Kidney (tissue), 14 donors: ENCODE measurements around the gene LIMA1. TPM values are rescaled to one million over a fixed set of nuclear protein-coding genes. Genes with fewer than 3 reads are reported as not detected.
"Not testable (repeated sequence)": the region's sequence is repeated elsewhere in the genome, so short reads cannot be mapped to it uniquely, and the experiment has no call there.

ENCODE experiments used
- DNase-seq, 5 donors: peaks; one replicate each; pipeline ENCODE4 v3.0.0-alpha.2; 2013 to 2020
- FAIRE-seq: peaks from 2 replicates; lab custom pipeline; 2012; peaks lifted over from hg19 to GRCh38; lab: Jason Lieb, UNC
- H3K27ac ChIP-seq, 2 donors: one replicate each; pipeline ENCODE4 v1.7.0; 2013; ENCODE audit warnings: low read depth in 2 of 2, low read length in 2 of 2, inconsistent platforms in 1 of 2
- H3K27me3 ChIP-seq: one replicate; pipeline ENCODE4 v1.7.1; 2013; ENCODE audit warnings: low read length, inconsistent platforms; ENCODE audit not compliant: control insufficient read depth, insufficient read depth
- H3K36me3 ChIP-seq, 3 donors: one replicate each; pipeline versions ENCODE4 v1.7.0 to v1.7.1; 2013; ENCODE audit warnings: low read length in 3 of 3, control low read depth in 1 of 3, inconsistent platforms in 1 of 3; ENCODE audit not compliant: insufficient read depth in 3 of 3, control insufficient read depth in 2 of 3
- H3K4me1 ChIP-seq, 3 donors: one replicate each; pipeline versions ENCODE4 v1.7.0 to v1.7.1; 2013; ENCODE audit warnings: low read length in 3 of 3, inconsistent platforms in 1 of 3, low read depth in 1 of 3; ENCODE audit not compliant: control insufficient read depth in 2 of 3, insufficient read depth in 2 of 3
- H3K4me3 ChIP-seq, 3 donors: one replicate each; pipeline versions ENCODE4 v1.7.0 to v1.8.1; 2013; ENCODE audit warnings: low read length in 3 of 3, control low read depth in 1 of 3, inconsistent platforms in 1 of 3
- H3K9ac ChIP-seq, 3 donors: one replicate each; pipeline versions ENCODE4 v1.7.0 to v1.7.1; 2013; ENCODE audit warnings: low read length in 3 of 3, control low read depth in 1 of 3, inconsistent platforms in 1 of 3
- H3K9me3 ChIP-seq, 3 donors: one replicate each; pipeline versions ENCODE4 v1.7.0 to v1.7.1; 2013; ENCODE audit warnings: low read length in 3 of 3, control low read depth in 1 of 3, inconsistent platforms in 1 of 3; ENCODE audit not compliant: control insufficient read depth in 2 of 3, insufficient read depth in 1 of 3
- intact Hi-C: fragments of 100-400 bp; cut with DNase I; formaldehyde crosslinking; loops from one replicate; pipeline ENCODE4 v1.11.1; 2022
- polyA plus RNA-seq: library from polyadenylated mRNA; stranded (reverse); fragments of 350-450 nt; fragmentation: Illumina TruSeq; extraction: RNeasy Lipid Tissue Mini Kit (QIAGEN cat#74804); gene quantifications from one replicate; pipeline ENCODE4 v1.2.3, GENCODE V29; 2014; ENCODE audit warnings: low read depth, low replicate concordance; ENCODE audit not compliant: insufficient read depth
- total RNA-seq: library from RNA; stranded (reverse); fragmentation: NEBNext Ultra II Directional; extraction: Animal tissue kit (Norgen Biotek cat#: 25700); gene quantifications from one replicate; pipeline ENCODE4 v1.2.1, GENCODE V29; 2021
- TF ChIP-seq, protein P1 (sequence below): IDR thresholded peaks from 3 replicates; pipeline ENCODE4 v1.5.1; 2012; ENCODE audit warnings: mild to moderate bottlenecking, moderate library complexity, borderline replicate concordance; ENCODE audit not compliant: insufficient read depth; ENCODE audit errors: extremely low read depth
- donor health status: control.
- donor health status: control.
- donor health status: control.
- donor health status: control.
- donor health status: control.
- donor health status: DM: yes; HTN: yes; CAD: no.
- donor health status: Normal renal cell carcinoma (clear cell type).

The LIMA1 gene
- total and polyA plus RNA-seq, 2 donors from 2014 or later: 43.1 to 76.1 TPM

DNA sequence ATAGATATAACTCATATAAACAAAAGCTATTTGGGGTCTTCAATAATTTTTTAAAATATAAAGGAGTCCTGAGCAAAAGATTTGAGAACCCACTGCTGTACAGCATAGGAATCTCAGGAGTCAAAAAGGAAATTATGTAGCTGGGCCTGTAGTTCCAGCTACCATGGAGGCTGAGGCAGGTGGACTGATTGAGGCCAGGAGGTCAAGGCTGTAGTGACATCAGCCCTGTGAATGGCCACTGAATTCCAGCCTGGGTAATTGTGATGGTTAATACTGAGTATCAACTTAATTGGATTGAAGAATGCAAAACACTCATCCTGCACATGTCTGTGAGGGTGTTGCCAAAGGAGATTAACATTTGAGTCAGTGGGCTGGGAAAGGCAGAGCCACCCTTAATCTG lies 126.7 kb downstream of the LIMA1 start:
- intact Hi-C loops: no loop called here
- H3K36me3 ChIP-seq: no peaks in the 10 kb centered on the region
- H3K4me1 ChIP-seq: no peaks in the 10 kb centered on the region
- DNase-seq (no peak), FAIRE-seq (no peak)
- no peak overlapping the region for H3K9ac ChIP-seq
- H3K4me3 ChIP-seq: no peak overlapping the region
- no peaks in the 10 kb centered on the region for H3K27me3 ChIP-seq
- H3K27ac ChIP-seq: no peak overlapping the region
- no peaks in the 10 kb centered on the region for H3K9me3 ChIP-seq
- TF ChIP-seq, protein P1, sequence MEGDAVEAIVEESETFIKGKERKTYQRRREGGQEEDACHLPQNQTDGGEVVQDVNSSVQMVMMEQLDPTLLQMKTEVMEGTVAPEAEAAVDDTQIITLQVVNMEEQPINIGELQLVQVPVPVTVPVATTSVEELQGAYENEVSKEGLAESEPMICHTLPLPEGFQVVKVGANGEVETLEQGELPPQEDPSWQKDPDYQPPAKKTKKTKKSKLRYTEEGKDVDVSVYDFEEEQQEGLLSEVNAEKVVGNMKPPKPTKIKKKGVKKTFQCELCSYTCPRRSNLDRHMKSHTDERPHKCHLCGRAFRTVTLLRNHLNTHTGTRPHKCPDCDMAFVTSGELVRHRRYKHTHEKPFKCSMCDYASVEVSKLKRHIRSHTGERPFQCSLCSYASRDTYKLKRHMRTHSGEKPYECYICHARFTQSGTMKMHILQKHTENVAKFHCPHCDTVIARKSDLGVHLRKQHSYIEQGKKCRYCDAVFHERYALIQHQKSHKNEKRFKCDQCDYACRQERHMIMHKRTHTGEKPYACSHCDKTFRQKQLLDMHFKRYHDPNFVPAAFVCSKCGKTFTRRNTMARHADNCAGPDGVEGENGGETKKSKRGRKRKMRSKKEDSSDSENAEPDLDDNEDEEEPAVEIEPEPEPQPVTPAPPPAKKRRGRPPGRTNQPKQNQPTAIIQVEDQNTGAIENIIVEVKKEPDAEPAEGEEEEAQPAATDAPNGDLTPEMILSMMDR: no peak

DNA sequence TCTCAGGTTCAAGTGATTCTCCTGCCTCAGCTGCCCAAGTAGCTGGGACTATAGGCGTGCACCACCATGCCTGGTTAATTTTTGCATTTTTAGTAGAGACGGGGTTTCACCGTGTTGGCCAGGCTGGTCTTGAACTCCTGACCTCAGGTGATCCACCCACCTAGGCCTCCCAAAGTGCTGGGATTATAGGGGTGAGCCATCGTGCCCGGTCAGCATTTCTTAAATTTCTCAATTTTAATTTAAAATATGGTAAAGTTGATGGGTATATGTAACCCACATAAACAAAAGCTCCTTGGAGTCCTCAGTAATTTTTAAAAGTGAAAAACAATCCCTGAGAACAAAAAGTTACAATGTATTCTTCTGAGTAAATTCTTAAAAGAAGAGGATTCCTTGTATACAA lies 128.4 kb downstream of the LIMA1 start:
- H3K27me3 ChIP-seq, FAIRE-seq, H3K27ac ChIP-seq, H3K9me3 ChIP-seq, H3K36me3 ChIP-seq, H3K9ac ChIP-seq, DNase-seq, H3K4me3 ChIP-seq, H3K4me1 ChIP-seq, intact Hi-C loops: not testable (repeated sequence)

DNA sequence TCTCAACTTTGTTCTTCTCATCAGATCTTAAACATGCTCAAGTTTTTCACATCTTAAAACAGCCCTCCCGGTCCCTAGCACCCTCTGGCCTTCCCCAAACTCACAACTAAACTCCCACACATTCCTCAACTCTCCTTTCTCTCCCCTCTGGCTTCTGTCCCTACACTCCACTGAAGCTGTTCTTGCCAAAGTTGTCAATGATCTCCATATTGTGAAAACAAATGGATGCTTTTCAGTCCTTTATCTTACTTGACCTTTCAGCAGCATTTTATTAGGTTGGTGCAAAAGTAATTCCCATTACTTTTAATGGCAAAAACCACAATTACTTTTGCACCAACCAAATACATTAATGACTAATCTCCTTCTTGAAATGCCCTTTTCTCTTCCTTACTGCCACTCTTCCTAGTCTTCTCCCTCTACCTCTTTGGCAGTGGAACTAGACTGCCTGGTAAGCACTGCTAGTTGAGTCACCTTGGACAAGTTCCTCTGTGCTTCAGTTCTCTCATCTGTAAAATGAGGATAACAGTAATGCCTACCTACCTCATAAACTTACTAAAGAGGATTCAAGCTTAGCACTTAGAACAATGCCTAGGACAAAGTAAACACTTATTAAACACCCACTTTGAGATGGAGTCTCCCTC lies 132.2 kb downstream of the LIMA1 start:
- H3K36me3 ChIP-seq: no peaks in the 10 kb centered on the region
- H3K27ac ChIP-seq: no peak overlapping the region
- TF ChIP-seq, protein P1: no peak
- no peak overlapping the region for H3K9ac ChIP-seq
- no peaks in the 10 kb centered on the region for H3K4me1 ChIP-seq
- H3K9me3 ChIP-seq: no peaks in the 10 kb centered on the region
- DNase-seq (no peak), FAIRE-seq (no peak)
- H3K27me3 ChIP-seq: no peaks in the 10 kb centered on the region
- intact Hi-C loops: no loop called here
- H3K4me3 ChIP-seq: no peak overlapping the region

GRCh38 chr12:50149311-50149710 lies 134.0 kb downstream of the LIMA1 start:
- DNase-seq: no peak
- no peaks in the 10 kb centered on the region for H3K4me1 ChIP-seq
- H3K27me3 ChIP-seq: no peaks in the 10 kb centered on the region
- no peaks in the 10 kb centered on the region for H3K36me3 ChIP-seq
- no peak overlapping the region for H3K9ac ChIP-seq
- no peaks in the 10 kb centered on the region for H3K9me3 ChIP-seq
- FAIRE-seq: no peak
- intact Hi-C loops: no loop called here
- TF ChIP-seq, protein P1: no peak
- H3K27ac ChIP-seq: no peak overlapping the region
- no peak overlapping the region for H3K4me3 ChIP-seq

DNA sequence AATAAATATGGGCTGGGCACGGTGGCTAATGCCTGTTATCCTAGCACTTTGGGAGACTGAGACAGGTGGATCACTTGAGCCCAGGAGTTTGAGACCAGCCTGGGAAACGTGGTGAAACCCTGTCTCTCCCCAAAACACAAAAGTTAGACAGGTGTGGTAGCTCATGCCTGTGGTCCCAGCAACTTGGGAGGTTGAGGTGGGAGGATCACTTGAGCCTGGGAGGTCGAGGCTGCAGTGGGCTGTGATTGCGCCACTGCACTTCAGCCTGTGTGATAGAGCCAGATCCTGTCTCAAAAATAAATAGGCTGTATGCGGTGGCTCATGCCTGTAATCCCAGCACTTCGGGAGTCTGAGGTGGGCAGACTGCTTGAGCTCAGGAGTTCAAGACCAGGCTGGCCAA lies 135.3 kb downstream of the LIMA1 start:
- intact Hi-C loops, H3K9ac ChIP-seq, FAIRE-seq, DNase-seq, H3K9me3 ChIP-seq, H3K27me3 ChIP-seq, H3K4me1 ChIP-seq, H3K36me3 ChIP-seq, H3K27ac ChIP-seq, H3K4me3 ChIP-seq: not testable (repeated sequence)
